Measurements from ENCODE around the gene SLC25A30. TPM values are rescaled to one million over a fixed set of nuclear protein-coding genes. Genes with fewer than 3 reads are reported as not detected.
"Not testable (repeated sequence)": the region's sequence is repeated elsewhere in the genome, so short reads cannot be mapped to it uniquely, and the experiment has no call there.

SLC25A30 gene
- total RNA-seq, 1 donor from 2014 or later, result 8.8 TPM

- H3K27me3 Mint-ChIP-seq (ENCODE audit: low read depth), result no peaks in the 10 kb centered on the region
- no peak for DNase-seq (ENCODE audit: low spot score in 2 of 2, unreplicated experiment in 2 of 2)
- no peak overlapping the region for H3K27ac Mint-ChIP-seq
- peaks cover 2% of the 10 kb centered on the region for H3K4me1 Mint-ChIP-seq
- peaks cover 33% of the 10 kb centered on the region for H3K36me3 Mint-ChIP-seq
- TF ChIP-seq CTCF (IDR thresholded peaks at IDR 0.05; ENCODE audit: unreplicated experiment), result no peak
- no peaks in the 10 kb centered on the region for H3K9me3 Mint-ChIP-seq
- H3K4me3 Mint-ChIP-seq, result no peak overlapping the region
Observed at GRCh38 chr13:45350152-45350551, 68.0 kb downstream of the SLC25A30 start.

DNA sequence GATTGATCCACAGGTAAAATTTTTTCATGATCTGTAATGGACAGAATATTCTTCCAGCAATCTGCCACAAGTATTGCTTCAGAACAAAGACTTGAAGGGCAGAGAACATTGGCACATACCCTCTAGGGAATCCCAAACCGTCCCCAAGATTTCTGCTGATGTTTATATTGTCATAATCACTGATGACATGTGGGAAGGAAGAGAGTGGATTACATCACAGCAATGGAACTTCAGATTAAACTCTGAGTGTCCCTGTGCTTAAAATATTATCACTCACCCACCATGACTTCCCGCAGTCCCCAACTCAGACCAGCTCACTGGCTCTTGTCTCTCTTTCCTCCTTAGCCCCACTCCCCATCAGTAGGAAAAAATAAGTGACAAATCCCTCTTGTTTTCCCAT lies 68.7 kb downstream of the SLC25A30 start:
- H3K27me3 Mint-ChIP-seq (ENCODE audit: low read depth), result no peaks in the 10 kb centered on the region
- DNase-seq (ENCODE audit: low spot score in 2 of 2, unreplicated experiment in 2 of 2), result no peak
- no peaks in the 10 kb centered on the region for H3K9me3 Mint-ChIP-seq
- peaks cover 2% of the 10 kb centered on the region for H3K4me1 Mint-ChIP-seq
- TF ChIP-seq CTCF (IDR thresholded peaks at IDR 0.05; ENCODE audit: unreplicated experiment), result no peak
- peak overlapping the region; percentile 80 for H3K27ac Mint-ChIP-seq
- peaks cover 36% of the 10 kb centered on the region for H3K36me3 Mint-ChIP-seq
- H3K4me3 Mint-ChIP-seq, result no peak overlapping the region

DNA sequence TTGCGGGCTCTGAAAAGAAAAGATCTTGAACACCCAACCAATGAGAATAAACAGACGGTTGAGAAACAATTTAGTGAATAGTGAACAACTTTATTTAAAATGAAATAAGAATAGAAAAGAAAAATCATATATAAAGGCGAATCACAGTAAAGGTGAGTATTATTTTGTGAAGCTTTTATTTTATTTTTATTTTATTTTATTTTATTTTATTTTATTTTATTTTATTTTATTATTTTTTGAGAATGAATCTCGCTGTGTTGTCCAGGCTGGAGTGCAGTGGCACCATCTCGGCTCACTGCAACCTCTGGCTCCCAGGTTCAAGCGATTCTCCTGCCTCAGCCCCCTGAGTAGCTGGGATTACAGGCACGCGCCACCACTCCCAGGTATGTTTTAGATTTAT lies 74.1 kb downstream of the SLC25A30 start:
- H3K27me3 Mint-ChIP-seq (ENCODE audit: low read depth); H3K9me3 Mint-ChIP-seq; H3K27ac Mint-ChIP-seq; DNase-seq (ENCODE audit: low spot score in 2 of 2, unreplicated experiment in 2 of 2); H3K4me3 Mint-ChIP-seq: not testable (repeated sequence)
- H3K4me1 Mint-ChIP-seq, result peaks cover 22% of the 10 kb centered on the region
- peaks cover 23% of the 10 kb centered on the region for H3K36me3 Mint-ChIP-seq

Other genes starting within 250 kb of the SLC25A30 start
- not detected in 3 replicates for gene KCTD4, start 217.3 kb downstream of the SLC25A30 start, total RNA-seq
- gene TPT1, start 77.2 kb downstream of the SLC25A30 start, total RNA-seq, result 2,772 to 2,964 TPM (median 2,883 TPM) in 3 replicates
- gene COG3, start 46.6 kb upstream of the SLC25A30 start, total RNA-seq, result 30.4 to 38.3 TPM (median 34.0 TPM) in 3 replicates
- not detected in 3 replicates for gene ERICH6B, start 197.4 kb upstream of the SLC25A30 start, total RNA-seq

Measured in mesothelial cell of epicardium (in vitro differentiated cells).